HG02973 (cell line): Measurements from ENCODE around the gene REC114.
"Not testable (repeated sequence)": the region's sequence is repeated elsewhere in the genome, so short reads cannot be mapped to it uniquely, and the experiment has no call there.

Experiments used
- ATAC-seq: cut with Tn5 transposase; IDR thresholded peaks from one replicate; pipeline ENCODE4 v1.9.1; 2021; ENCODE audit warnings: moderate library complexity; ENCODE audit not compliant: unreplicated experiment

REC114 gene

GRCh38 chr15:73522011-73522410 is 79.0 kb downstream of the REC114 start:
- ATAC-seq = no peak

DNA sequence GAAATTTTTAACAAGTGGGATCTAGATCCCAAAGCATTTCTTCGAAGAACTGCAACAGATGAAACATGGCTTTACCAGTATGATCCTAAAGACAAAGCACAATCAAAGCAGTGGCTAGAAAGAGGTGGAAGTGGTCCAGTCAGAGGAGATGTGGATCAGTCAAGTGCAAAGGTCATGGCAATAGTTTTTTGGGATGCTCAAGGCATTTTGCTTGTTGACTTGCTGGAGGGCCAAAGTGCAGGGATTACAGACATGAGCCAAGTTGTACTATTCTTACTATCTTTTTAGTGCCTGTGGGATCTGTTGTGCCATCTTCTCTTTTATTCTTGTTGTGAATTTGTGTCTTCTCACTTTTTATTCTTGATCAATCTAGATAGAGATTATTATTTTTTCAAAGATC is 82.0 kb downstream of the REC114 start:
- no peak for ATAC-seq

- ATAC-seq = no peak
Observed at GRCh38 chr15:73527598-73527997, 84.6 kb downstream of the REC114 start.

- no peak for ATAC-seq
Observed at GRCh38 chr15:73530649-73531048, 87.7 kb downstream of the REC114 start.

DNA sequence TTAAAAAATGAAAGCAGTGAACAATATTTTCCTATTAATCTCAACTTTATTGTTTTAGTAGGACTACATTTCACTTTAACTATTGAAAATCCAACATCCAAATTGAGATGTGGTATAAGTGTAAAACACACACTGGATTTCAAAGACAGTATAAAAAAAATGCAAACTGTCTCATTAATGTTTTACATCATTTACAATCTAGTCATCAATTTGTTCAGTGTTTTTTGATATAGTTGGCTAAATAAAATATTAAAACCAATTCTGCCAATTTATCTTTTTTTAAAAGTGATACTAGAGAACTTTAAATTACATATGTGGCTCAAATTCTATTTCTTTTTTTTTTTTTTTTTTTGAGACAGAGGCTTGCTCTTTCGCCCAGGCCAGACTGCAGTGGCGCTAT is 95.2 kb downstream of the REC114 start:
- no peak for ATAC-seq

GRCh38 chr15:73538563-73539211 is 95.7 kb downstream of the REC114 start:
- ATAC-seq = no peak

DNA sequence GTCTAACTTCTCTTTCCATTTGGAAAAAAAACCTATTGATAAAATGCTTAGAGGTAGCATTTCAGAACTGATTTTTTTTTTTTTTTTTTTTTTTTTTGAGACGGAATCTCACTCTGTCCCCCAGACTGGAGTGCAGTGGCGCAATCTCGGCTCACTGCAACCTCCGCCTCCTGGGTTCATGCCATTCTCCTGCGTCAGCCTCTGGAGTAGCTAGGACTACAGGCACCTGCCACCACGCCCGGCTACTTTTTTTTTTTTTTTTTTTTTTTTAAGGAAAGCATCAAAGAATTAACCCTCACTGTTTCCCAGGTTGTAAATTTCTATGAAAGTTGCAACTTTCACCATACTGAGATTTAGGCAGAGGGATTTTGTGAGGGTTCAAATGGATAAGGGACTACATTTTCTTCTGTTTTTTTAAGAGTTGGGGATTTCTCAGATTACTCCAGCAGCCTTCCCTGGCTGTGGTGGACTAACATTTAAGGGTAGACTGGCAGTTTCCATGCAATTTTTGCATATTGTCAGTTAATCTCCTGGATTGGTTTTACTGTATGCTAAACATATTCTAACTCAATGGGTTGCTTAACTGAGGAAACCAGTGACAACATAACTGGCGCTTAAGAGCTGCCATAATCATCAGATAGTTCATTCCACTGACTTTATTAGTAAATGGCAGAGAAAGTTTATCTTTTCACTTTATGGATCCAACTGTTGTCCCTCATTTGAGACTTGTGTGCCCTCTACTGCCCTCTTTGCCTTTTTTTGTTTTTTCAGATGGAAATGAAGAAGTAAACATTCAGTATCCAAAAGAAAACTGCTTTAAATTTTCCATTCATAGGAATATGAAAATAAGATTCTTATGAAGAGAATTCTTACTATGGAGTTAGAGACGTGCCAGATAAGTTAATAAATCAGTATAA is 96.5 kb downstream of the REC114 start:
- no peak for ATAC-seq

DNA sequence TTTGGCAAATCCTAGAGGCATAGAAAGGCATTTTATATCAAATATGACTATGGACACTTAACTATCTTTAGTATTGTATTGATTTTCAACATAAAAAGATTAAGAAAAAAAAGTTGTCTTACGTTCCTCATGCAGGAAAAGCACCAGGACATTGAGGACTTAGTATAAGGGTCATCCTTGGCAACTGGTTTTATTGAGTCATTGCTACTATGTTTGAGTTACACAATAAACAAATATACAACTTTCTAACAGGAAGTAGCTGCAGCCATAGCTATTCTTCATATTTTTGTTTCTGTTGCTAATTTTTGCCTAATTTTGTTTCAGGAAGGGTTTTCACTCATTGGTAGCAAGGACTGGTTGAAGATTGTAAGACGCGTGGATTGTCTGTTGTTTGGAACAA is 97.2 kb downstream of the REC114 start:
- ATAC-seq = no peak

GRCh38 chr15:73541479-73541878 is 98.5 kb downstream of the REC114 start:
- no peak for ATAC-seq

- not testable (repeated sequence) for ATAC-seq
Observed at GRCh38 chr15:73548925-73549324, 106.0 kb downstream of the REC114 start.

DNA sequence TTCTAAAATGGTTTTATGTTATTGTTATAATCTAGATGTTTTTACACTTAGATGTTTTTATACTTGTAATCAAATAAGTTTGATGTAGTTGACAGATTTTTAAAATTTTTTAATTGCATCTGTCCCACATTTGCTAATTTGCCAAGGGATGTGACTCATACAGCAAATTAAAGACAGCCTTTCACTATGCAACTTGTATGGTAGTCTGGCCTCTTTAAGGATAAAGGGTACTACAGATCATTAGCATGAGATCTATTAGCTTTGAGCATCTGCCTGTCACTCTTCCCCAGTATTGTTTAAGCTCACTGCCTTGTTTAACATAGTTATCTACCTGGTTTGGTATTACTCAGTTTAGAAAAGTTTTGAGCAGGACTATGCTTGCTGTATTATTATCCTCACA is 107.2 kb downstream of the REC114 start:
- no peak for ATAC-seq

- no peak for ATAC-seq
Observed at GRCh38 chr15:73555080-73555479, 112.1 kb downstream of the REC114 start.

DNA sequence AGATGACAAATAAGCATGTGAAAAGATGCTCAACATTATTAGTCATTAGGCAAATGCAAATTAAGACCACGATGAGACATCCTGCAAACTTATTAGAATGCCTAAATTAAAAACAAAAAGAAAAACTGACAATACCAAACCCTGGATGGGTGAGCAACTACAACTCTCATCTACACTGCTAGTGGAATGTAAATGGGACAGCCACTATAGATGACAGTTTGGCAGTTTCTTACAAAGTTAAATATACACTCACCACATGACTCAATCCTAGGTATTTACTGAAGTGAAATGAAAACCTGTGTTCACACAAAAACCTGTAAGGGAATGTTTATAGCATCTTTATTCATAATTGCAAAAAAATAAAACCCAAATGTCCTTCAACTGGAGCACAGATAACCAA is 115.6 kb downstream of the REC114 start:
- no peak for ATAC-seq

- no peak for ATAC-seq
Observed at GRCh38 chr15:73560501-73561117, 117.6 kb downstream of the REC114 start.

DNA sequence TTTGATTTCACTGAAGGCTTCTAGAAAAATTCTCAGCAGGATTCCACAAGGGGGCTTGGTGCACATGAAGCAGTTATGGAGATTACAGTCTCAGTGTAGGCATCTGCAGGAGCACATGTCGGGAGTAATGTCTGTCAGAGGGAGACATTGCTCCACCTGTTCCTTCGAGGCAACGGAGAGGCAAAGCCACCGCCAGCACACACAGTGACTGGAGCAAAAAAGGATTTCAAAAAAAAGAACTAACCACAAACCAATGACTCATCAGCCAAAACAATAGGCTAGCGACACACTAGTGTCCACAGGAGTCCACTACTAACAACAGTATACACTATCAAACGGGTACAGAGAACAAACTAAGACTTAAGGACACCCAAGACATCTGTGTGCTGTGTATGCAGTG is 121.3 kb downstream of the REC114 start:
- ATAC-seq = no peak

GRCh38 chr15:73567020-73567419 is 124.1 kb downstream of the REC114 start:
- ATAC-seq = no peak

DNA sequence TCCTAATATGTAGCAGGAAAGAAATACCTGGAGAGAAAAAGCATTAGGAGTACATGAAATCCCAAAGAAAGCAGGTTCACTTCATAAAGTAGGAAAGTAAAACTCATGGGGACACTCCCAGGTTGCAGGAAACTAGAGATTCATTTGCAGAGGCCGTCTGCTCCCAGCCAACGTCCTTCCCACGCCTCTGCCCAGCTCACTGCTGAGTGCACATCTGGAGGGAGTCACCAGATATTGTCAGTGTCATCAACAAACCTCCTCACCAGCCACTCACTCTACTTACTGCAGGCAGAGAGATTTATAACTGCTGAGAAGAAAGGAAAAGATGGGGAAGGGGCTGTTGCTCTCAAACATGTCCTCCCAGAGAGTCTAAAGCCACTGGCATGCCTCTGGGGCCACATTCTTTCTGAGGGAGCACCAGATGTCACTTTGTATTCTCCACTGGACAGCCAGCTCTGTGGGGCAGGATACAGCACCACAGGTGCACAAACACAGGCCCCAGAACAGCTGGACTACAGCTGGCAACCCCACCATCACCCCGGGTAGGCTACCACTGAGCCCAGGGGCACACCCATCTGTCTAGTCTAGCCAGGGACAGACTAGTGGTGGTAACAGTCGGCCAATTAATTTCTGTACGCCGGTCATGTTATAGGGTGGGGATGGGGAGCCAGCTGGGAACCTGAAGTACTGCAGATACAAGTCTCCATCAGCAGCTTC is 125.8 kb downstream of the REC114 start:
- no peak for ATAC-seq

DNA sequence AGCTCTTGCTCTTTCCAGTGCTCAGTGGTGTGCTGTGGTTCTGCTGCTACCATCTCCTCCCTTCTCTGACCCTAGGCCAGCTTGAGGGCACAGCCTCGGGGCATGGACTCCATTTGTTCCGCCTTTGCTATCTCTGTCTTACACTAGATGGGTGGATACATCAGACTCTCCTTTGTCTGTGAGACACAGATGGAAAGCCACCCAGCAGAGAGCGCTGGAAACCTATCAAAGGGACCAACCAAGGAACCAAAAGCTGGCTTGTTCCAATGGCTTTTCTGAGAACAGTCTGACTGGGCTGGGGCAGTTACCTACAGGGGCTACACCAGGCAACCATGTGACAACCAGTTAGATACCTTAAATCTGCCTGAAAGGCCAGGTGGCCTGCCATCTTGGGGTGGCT is 126.4 kb downstream of the REC114 start:
- no peak for ATAC-seq

DNA sequence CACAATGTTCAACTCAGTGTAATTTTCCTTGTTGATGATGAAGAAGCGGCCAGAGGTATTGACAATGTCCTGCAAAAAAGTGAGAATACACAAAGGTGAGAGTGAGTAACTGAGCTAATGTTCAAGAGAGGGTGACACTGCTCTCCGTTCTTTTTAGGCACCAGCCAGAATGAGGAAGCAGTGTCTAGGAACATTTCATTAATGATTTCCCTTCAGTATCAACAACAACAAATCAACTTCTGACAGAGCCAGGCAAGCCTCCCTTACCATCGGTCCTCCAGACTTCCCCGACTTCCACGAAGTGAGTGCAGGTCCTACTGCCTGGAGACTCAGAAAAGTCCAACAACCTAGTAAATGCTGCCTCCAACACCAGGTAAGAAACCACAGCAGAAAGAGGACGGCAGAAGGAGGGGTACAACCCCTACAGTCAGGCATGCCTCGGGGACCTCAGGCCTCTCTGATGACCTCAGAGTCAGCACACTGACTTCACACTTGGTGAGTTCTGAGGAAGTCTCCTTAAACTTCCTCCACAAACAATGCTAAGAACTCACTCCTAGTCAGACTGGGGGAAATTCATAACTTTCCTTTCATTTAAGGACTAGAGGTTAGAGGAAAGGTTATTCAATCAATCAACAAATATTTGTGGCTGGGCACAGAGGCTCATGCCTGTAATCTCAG is 127.5 kb downstream of the REC114 start:
- ATAC-seq = no peak

DNA sequence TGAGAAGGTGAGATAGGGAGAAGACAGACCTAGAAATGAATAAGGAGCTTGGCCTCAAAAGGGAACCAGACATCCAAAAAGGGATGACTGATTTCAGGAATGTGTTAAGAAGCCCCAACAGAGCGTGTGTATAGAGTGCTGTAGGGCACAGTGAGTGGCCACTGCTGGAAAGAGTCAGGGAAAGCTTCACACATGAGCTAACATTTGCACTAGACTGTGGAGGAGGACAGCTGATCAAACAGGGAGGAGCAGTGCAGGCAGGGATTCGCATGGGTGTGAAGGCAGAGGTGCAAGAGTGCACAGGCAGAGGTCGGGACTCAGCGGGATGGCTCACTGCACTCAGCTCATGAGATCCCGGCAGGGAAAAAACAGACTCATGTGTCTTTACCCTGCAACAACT is 128.4 kb downstream of the REC114 start:
- ATAC-seq = no peak

GRCh38 chr15:73572296-73572695 is 129.3 kb downstream of the REC114 start:
- ATAC-seq = no peak
